PC-3 (cell line): ENCODE data around the gene YTHDF1. TPM values are rescaled to one million over a fixed set of nuclear protein-coding genes. Genes with fewer than 3 reads are reported as not detected.

Experiments
- ATAC-seq: fragments of 200-7000 bp; cut with Tn5 transposase; 2 replicates; pipeline ENCODE4 v1.9.1; 2020; ENCODE audit warnings: mild to moderate bottlenecking, moderate library complexity
- BruUV-seq: library from RNA; stranded (reverse); fragments of 400-500 nt; replicated peaks from 2 replicates; lab custom pipeline; 2021; lab: Mats Ljungman, UMichigan
- CTCF ChIA-PET: fragments of 300-600 bp; sonication (Branson Sonifier 250); formaldehyde crosslinking; loops from one replicate; lab custom pipeline; 2022; ENCODE audit warnings: antibody characterized with exemption; lab: Charles Lee
- POLR2A ChIA-PET: fragments of 300-600 bp; sonication (Branson Sonifier 250); formaldehyde crosslinking; loops from one replicate; lab custom pipeline; 2022; ENCODE audit warnings: antibody characterized with exemption; ENCODE audit not compliant: unreplicated experiment; lab: Charles Lee
- DNase-seq: peaks from one replicate; pipeline ENCODE4 v3.0.0-alpha.2; 2015
- H2AFZ ChIP-seq: fragments of 300-600 bp; sonication (generic); 2 replicates; pipeline ENCODE4 v1.6.0; 2016; ENCODE audit warnings: antibody characterized with exemption, low read length
- H3F3A ChIP-seq: fragments of 300-600 bp; sonication (generic); one replicate; pipeline ENCODE4 v1.6.0; 2017; ENCODE audit warnings: antibody characterized with exemption, low read length, control low read depth, mild to moderate bottlenecking; ENCODE audit not compliant: unreplicated experiment
- H3K27ac ChIP-seq: fragments of 300-600 bp; sonication (generic); 2 replicates; pipeline ENCODE4 v1.5.1; 2016; ENCODE audit warnings: mild to moderate bottlenecking, low read length
- H3K27me3 ChIP-seq: fragments of 300-600 bp; sonication (generic); 2 replicates; pipeline ENCODE4 v1.6.1; 2016; ENCODE audit warnings: low read length, mixed read lengths
- H3K36me3 ChIP-seq: fragments of 300-600 bp; sonication (generic); 2 replicates; pipeline ENCODE4 v1.6.1; 2016; ENCODE audit warnings: low read depth, mixed run types, low read length, mixed read lengths
- H3K4me1 ChIP-seq: fragments of 300-600 bp; sonication (generic); 2 replicates; pipeline ENCODE4 v1.5.1; 2016; ENCODE audit warnings: low read length; ENCODE audit not compliant: insufficient read depth
- H3K4me2 ChIP-seq: fragments of 300-600 bp; sonication (generic); 2 replicates; pipeline ENCODE4 v1.6.0; 2016; ENCODE audit warnings: low read length
- H3K4me3 ChIP-seq: fragments of 300-600 bp; sonication (generic); 2 replicates; pipeline ENCODE4 v1.5.1; 2016; ENCODE audit warnings: mild to moderate bottlenecking, low read length, mixed read lengths
- H3K79me2 ChIP-seq: fragments of 300-600 bp; sonication (generic); 2 replicates; pipeline ENCODE4 v1.6.1; 2017; ENCODE audit warnings: low read length, mixed read lengths
- H3K9ac ChIP-seq: fragments of 300-600 bp; sonication (generic); 2 replicates; pipeline ENCODE4 v1.6.0; 2016; ENCODE audit warnings: mild to moderate bottlenecking, low read length
- H3K9me2 ChIP-seq: fragments of 300-600 bp; sonication (generic); replicated peaks from 2 replicates; pipeline ENCODE4 v1.6.1; 2016; ENCODE audit warnings: mixed run types, low read length, mixed read lengths
- H3K9me3 ChIP-seq: fragments of 300-600 bp; sonication (generic); 2 replicates; pipeline ENCODE4 v1.6.1; 2016; ENCODE audit warnings: low read length, mixed read lengths
- H4K20me1 ChIP-seq: fragments of 300-600 bp; sonication (generic); 2 replicates; pipeline ENCODE4 v1.6.1; 2016; ENCODE audit warnings: low read length, mixed read lengths
- EZH2 ChIP-seq: fragments of 300-600 bp; sonication (generic); IDR thresholded peaks from one replicate; pipeline ENCODE4 v1.6.1; 2017; ENCODE audit warnings: antibody characterized with exemption, mild to moderate bottlenecking, low read length; ENCODE audit not compliant: unreplicated experiment
- EZH2phosphoT487 ChIP-seq: fragments of 300-600 bp; sonication (generic); IDR thresholded peaks from 2 replicates; pipeline ENCODE4 v1.6.1; 2018; ENCODE audit warnings: mild to moderate bottlenecking, antibody characterized with exemption, low read length, borderline replicate concordance
- intact Hi-C: fragments of 100-400 bp; cut with micrococcal nuclease; formaldehyde crosslinking; loops from 2 replicates; pipeline ENCODE4 v1.9.0; 2023
- total RNA-seq: library from RNA; depleted of rRNA; stranded (reverse); fragments of >200 nt; gene quantifications from 2 replicates; pipeline ENCODE4 v1.2.3, GENCODE V29; 2014
- TF ChIP-seq, protein P1 (sequence below): fragments of 300-600 bp; sonication (generic); conservative IDR thresholded peaks from 2 replicates; pipeline ENCODE4 v1.5.1; 2017; ENCODE audit warnings: antibody characterized with exemption, low read depth, mild to moderate bottlenecking, low read length

Gene YTHDF1
- total RNA-seq, 1 experiment from 2014 or later: 30.0 TPM

DNA sequence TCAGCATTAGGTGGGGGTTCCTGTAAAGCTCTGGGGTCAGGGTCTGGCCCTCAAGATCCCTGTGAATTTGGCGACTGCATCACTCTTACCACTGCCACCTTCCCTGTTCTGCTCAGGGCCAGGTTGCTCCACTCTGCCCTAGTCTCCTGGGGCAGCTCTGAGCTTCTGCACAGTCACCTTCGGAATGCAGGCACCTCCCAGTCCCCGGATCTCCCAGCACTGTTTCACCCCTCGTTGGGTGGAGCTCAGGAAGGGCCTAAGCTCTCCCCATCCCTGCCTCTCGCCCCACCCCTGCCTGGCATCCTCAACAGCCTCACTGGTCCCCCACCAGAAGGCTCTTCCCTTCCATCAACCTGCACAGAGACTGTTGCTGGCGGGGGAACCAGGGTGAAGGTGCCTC, 46.2 kb downstream of the YTHDF1 start:
- POLR2A ChIA-PET: no interaction called here

DNA sequence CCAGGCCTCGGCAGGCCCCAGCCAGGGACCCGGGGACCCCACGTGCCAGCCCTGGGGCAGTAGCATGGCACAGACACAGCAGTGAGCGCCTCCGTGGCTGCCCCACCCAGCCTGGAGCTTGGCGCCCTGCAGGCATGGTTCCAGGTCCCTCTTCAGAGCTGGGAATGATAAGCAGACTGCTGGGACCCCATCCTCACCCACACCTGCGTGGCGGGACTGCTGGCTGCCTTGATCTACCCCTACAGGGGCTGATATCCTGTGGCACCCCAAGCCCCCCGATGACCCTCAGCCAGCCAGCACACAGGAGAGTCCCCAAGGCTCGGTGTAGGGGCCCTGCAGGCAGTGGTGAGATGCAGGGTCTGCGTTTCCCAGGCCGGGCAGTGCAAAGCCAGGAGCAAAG, 47.1 kb downstream of the YTHDF1 start:
- H3F3A ChIP-seq: no peaks in the 10 kb centered on the region
- H3K79me2 ChIP-seq: no peaks in the 10 kb centered on the region
- ATAC-seq: no peak
- no peak overlapping the region for H2AFZ ChIP-seq
- H3K36me3 ChIP-seq: no peaks in the 10 kb centered on the region
- ChIA-PET CTCF (no interaction called here), POLR2A (no interaction called here)
- no peak overlapping the region for H3K27ac ChIP-seq
- H3K4me2 ChIP-seq: no peak overlapping the region
- H3K4me1 ChIP-seq: no peaks in the 10 kb centered on the region
- no peaks in the 10 kb centered on the region for H3K9me3 ChIP-seq
- no peaks in the 10 kb centered on the region for H3K9me2 ChIP-seq
- H4K20me1 ChIP-seq: no peaks in the 10 kb centered on the region
- BruUV-seq: no TSS peak
- no peak overlapping the region for H3K4me3 ChIP-seq
- H3K9ac ChIP-seq: no peak overlapping the region
- H3K27me3 ChIP-seq: peaks cover 9% of the 10 kb centered on the region; the same call in 1 of the 2 replicates
- no peak for DNase-seq
- TF ChIP-seq, protein P1, sequence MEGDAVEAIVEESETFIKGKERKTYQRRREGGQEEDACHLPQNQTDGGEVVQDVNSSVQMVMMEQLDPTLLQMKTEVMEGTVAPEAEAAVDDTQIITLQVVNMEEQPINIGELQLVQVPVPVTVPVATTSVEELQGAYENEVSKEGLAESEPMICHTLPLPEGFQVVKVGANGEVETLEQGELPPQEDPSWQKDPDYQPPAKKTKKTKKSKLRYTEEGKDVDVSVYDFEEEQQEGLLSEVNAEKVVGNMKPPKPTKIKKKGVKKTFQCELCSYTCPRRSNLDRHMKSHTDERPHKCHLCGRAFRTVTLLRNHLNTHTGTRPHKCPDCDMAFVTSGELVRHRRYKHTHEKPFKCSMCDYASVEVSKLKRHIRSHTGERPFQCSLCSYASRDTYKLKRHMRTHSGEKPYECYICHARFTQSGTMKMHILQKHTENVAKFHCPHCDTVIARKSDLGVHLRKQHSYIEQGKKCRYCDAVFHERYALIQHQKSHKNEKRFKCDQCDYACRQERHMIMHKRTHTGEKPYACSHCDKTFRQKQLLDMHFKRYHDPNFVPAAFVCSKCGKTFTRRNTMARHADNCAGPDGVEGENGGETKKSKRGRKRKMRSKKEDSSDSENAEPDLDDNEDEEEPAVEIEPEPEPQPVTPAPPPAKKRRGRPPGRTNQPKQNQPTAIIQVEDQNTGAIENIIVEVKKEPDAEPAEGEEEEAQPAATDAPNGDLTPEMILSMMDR: no peak
- TF ChIP-seq EZH2: no peak
- TF ChIP-seq EZH2phosphoT487: no peak
- intact Hi-C loops: no loop called here

More for the DNA sequence above, 46.2 kb downstream of the YTHDF1 start:
- Histone ChIP-seq H3K36me3 (no peaks in the 10 kb centered on the region), H3K4me3 (no peak overlapping the region), H3K9ac (no peak overlapping the region), H3K27ac (no peak overlapping the region), H3K79me2 (no peaks in the 10 kb centered on the region), H3K4me1 (no peaks in the 10 kb centered on the region), H3K9me3 (no peaks in the 10 kb centered on the region), H4K20me1 (no peaks in the 10 kb centered on the region), H3K9me2 (no peaks in the 10 kb centered on the region), H3K27me3 (peaks cover 17% of the 10 kb centered on the region), H3K4me2 (no peak overlapping the region), H2AFZ (no peak overlapping the region), H3F3A (no peaks in the 10 kb centered on the region)
- intact Hi-C loops: no loop called here
- DNase-seq: no peak
- BruUV-seq: no TSS peak
- CTCF ChIA-PET: interaction anchor here (0.6 kb wide), 1 partner anchor 197 kb away, joined by 3 read pairs; no protein-coding TSS in a partner anchor
- TF ChIP-seq, protein P1: no peak
- no peak for TF ChIP-seq EZH2phosphoT487
- ATAC-seq: no peak

DNA sequence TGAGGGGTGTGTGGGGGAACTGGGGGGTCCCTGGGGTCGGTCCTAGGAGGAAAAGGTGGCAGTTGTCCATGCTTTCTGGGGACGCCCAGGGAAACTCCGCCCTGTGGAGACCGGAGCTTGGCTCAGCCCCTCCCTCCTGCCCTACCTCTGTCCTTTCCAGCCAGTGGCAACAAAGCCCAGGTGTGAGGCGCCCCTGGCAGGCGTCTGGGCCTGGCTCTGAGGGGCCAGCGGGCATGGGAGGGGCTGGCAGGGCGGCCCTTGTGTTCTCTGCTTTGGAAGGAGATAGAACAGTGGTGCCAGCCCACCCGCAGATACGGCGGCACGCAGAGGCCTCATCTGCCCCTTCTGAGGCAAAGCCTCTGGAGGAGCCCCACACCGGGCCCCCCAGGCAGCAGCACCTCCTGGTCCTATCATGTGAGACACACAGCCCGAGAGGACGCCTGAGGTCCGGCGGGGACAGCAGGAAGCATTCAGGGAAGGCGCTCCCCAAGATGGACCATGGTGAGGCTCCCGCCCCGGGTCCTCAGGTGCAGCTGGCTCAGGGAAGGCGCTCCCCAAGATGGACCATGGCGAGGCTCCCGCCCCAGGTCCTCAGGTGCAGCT, 47.9 kb downstream of the YTHDF1 start:
- H3K27ac ChIP-seq: no peak overlapping the region
- no peaks in the 10 kb centered on the region for H4K20me1 ChIP-seq
- BruUV-seq: no TSS peak
- no peak for TF ChIP-seq EZH2
- TF ChIP-seq, protein P1: no peak
- TF ChIP-seq EZH2phosphoT487: no peak
- no peak overlapping the region for H3K4me3 ChIP-seq
- no peak for ATAC-seq
- no peaks in the 10 kb centered on the region for H3F3A ChIP-seq
- no peaks in the 10 kb centered on the region for H3K79me2 ChIP-seq
- CTCF ChIA-PET: no interaction called here
- no peaks in the 10 kb centered on the region for H3K4me1 ChIP-seq
- POLR2A ChIA-PET: no interaction called here
- peaks cover 4% of the 10 kb centered on the region; the same call in 1 of the 2 replicates for H3K27me3 ChIP-seq
- no peaks in the 10 kb centered on the region for H3K9me2 ChIP-seq
- DNase-seq: no peak
- intact Hi-C loops: no loop called here
- no peaks in the 10 kb centered on the region for H3K9me3 ChIP-seq
- H2AFZ ChIP-seq: no peak overlapping the region
- no peak overlapping the region for H3K9ac ChIP-seq
- no peaks in the 10 kb centered on the region for H3K36me3 ChIP-seq
- no peak overlapping the region for H3K4me2 ChIP-seq
